Liver (tissue), 9 donors: ENCODE data around the gene PDK4. TPM values are rescaled to one million over a fixed set of nuclear protein-coding genes. Genes with fewer than 3 reads are reported as not detected.

Experiments
- DNase-seq: peaks from one replicate; pipeline ENCODE4 v3.0.0-alpha.2; 2017; ENCODE audit warnings: low spot score
- H3K27ac ChIP-seq, 2 donors: one replicate each; pipeline ENCODE4 v1.7.0; 2013; ENCODE audit warnings: inconsistent platforms in 2 of 2, low read length in 2 of 2, control low read depth in 1 of 2, low read depth in 1 of 2, mild to moderate bottlenecking in 1 of 2
- H3K27me3 ChIP-seq, 4 donors: one replicate each; pipeline versions ENCODE4 v1.6.1 to v1.7.0; 2013; ENCODE audit warnings: low read length in 3 of 4, inconsistent platforms in 1 of 4, mild to moderate bottlenecking in 1 of 4, moderate library complexity in 1 of 4; ENCODE audit not compliant: control insufficient read depth in 4 of 4, insufficient read depth in 4 of 4
- H3K36me3 ChIP-seq, 4 donors: one replicate each; pipeline versions ENCODE4 v1.6.1 to v1.7.0; 2013; ENCODE audit warnings: low read length in 3 of 4, mild to moderate bottlenecking in 3 of 4, low read depth in 1 of 4, moderate library complexity in 1 of 4; ENCODE audit not compliant: control insufficient read depth in 4 of 4, insufficient read depth in 3 of 4
- H3K4me1 ChIP-seq, 4 donors: one replicate each; pipeline versions ENCODE4 v1.6.1 to v1.7.0; 2013; ENCODE audit warnings: low read length in 3 of 4, mild to moderate bottlenecking in 3 of 4, moderate library complexity in 1 of 4; ENCODE audit not compliant: control insufficient read depth in 4 of 4, insufficient read depth in 4 of 4
- H3K4me3 ChIP-seq, 3 donors: one replicate each; pipeline versions ENCODE4 v1.6.1 to v1.7.0; 2013; ENCODE audit warnings: low read length in 3 of 3, control low read depth in 1 of 3, low read depth in 1 of 3, mild to moderate bottlenecking in 1 of 3
- H3K9ac ChIP-seq, 2 donors: one replicate each; pipeline ENCODE4 v1.7.0; 2013; ENCODE audit warnings: low read length in 2 of 2, mild to moderate bottlenecking in 2 of 2, moderate library complexity in 2 of 2, control low read depth in 1 of 2, low read depth in 1 of 2
- H3K9me3 ChIP-seq, 4 donors: one replicate each; pipeline versions ENCODE4 v1.6.1 to v1.7.0; 2013; ENCODE audit warnings: low read length in 3 of 4; ENCODE audit not compliant: control insufficient read depth in 4 of 4
- ATF3 ChIP-seq: IDR thresholded peaks from 2 replicates; pipeline ENCODE4 v1.6.1; 2016; ENCODE audit warnings: antibody characterized with exemption
- CTCF ChIP-seq: fragments of 150-350 bp; IDR thresholded peaks from 2 replicates; pipeline ENCODE4 v1.5.1; 2017; ENCODE audit warnings: improper control_type of control experiment, low read depth, low read length; ENCODE audit not compliant: missing input control
- FOXA1 ChIP-seq: IDR thresholded peaks from 2 replicates; pipeline ENCODE4 v1.6.1; 2016; ENCODE audit warnings: antibody characterized with exemption
- FOXA2 ChIP-seq: IDR thresholded peaks from 2 replicates; pipeline ENCODE4 v1.6.1; 2016; ENCODE audit warnings: antibody characterized with exemption
- GABPA ChIP-seq, 2 donors: IDR thresholded peaks in 1 of 2; conservative IDR thresholded peaks in 1 of 2; 2 replicates each; pipeline ENCODE4 v1.6.1; 2016; ENCODE audit warnings: antibody characterized with exemption in 2 of 2, mild to moderate bottlenecking in 1 of 2, moderate library complexity in 1 of 2
- HNF4A ChIP-seq, 2 donors: conservative IDR thresholded peaks; 2 replicates each; pipeline ENCODE4 v1.6.1; 2016; ENCODE audit warnings: antibody characterized with exemption in 2 of 2, mild to moderate bottlenecking in 2 of 2
- HNF4G ChIP-seq: IDR thresholded peaks from 2 replicates; pipeline ENCODE4 v1.6.1; 2016; ENCODE audit warnings: antibody characterized with exemption
- JUND ChIP-seq, 2 donors: IDR thresholded peaks; 2 replicates each; pipeline ENCODE4 v1.6.1; 2016; ENCODE audit warnings: antibody characterized with exemption in 2 of 2
- MAX ChIP-seq: IDR thresholded peaks from 2 replicates; pipeline ENCODE4 v1.6.1; 2016; ENCODE audit warnings: antibody characterized with exemption
- NR2F2 ChIP-seq: IDR thresholded peaks from 2 replicates; pipeline ENCODE4 v1.6.1; 2016; ENCODE audit warnings: antibody characterized with exemption
- RAD21 ChIP-seq, 2 donors: IDR thresholded peaks; 2 replicates each; pipeline ENCODE4 v1.6.1; 2016; ENCODE audit warnings: antibody characterized with exemption in 2 of 2, mild to moderate bottlenecking in 2 of 2
- REST ChIP-seq: IDR thresholded peaks from 2 replicates; pipeline ENCODE4 v1.6.1; 2016; ENCODE audit warnings: antibody characterized with exemption, mild to moderate bottlenecking
- RXRA ChIP-seq, 2 donors: IDR thresholded peaks; 2 replicates each; pipeline ENCODE4 v1.6.1; 2017 to 2018; ENCODE audit warnings: antibody characterized with exemption in 2 of 2, mild to moderate bottlenecking in 1 of 2
- SP1 ChIP-seq: IDR thresholded peaks from 2 replicates; pipeline ENCODE4 v1.6.1; 2018; ENCODE audit warnings: antibody characterized with exemption, mild to moderate bottlenecking
- TAF1 ChIP-seq: conservative IDR thresholded peaks from 2 replicates; pipeline ENCODE4 v1.6.1; 2016; ENCODE audit warnings: antibody characterized with exemption, mild to moderate bottlenecking
- YY1 ChIP-seq: IDR thresholded peaks from 2 replicates; pipeline ENCODE4 v1.6.1; 2016; ENCODE audit warnings: antibody characterized with exemption, mild to moderate bottlenecking
- ZBTB33 ChIP-seq: IDR thresholded peaks from 2 replicates; pipeline ENCODE4 v1.6.1; 2016; ENCODE audit warnings: antibody characterized with exemption
- WGBS: extraction: QIAGEN DNeasy Blood & Tissue Kit; methylation state at CpG from one replicate; pipeline ENCODE4 v1.1.7; 2013; 5-methylcytosine and 5-hydroxymethylcytosine counted together
- polyA plus RNA-seq, 2 donors: library from polyadenylated mRNA; stranded (reverse) in 1 of 2; unstranded in 1 of 2; fragments of 200-250 nt in 1 of 2; fragments of >200 nt in 1 of 2; fragmentation: Nextera tagmentation in 1 of 2; extraction: Ambion mirVana in 1 of 2; gene quantifications; one replicate each; pipeline versions ENCODE4 v1.2.1 to v1.2.3, GENCODE V29; 2013 to 2015
- total RNA-seq, 2 donors: library from RNA; depleted of rRNA; stranded (reverse); fragments of >200 nt; gene quantifications; one replicate each; pipeline ENCODE4 v1.2.3, GENCODE V29; 2014
- donor health status: healthy.
- donor health status: healthy.
- donor health status: healthy.
- donor health status: healthy.
- donor health status: healthy.

PDK4 gene
- total and polyA plus RNA-seq, 4 donors, result 6.3 to 116 (median 50.0) TPM

GRCh38 chr7:95581467-95581866 is 14.8 kb downstream of the PDK4 start (continued):
- TF ChIP-seq CTCF, result no peak
- no peak for TF ChIP-seq NR2F2
- TF ChIP-seq ATF3, result no peak
- TF ChIP-seq MAX, result no peak
- TF ChIP-seq FOXA1, result no peak

GRCh38 chr7:95579318-95579717 is 17.0 kb downstream of the PDK4 start:
- no peaks in the 10 kb centered on the region for H3K27me3 ChIP-seq
- no peak overlapping the region for H3K4me3 ChIP-seq
- TF ChIP-seq REST (no peak), TAF1 (no peak), HNF4A (conservative IDR thresholded peaks at IDR 0.05) (no peak), FOXA1 (no peak), SP1 (no peak), NR2F2 (no peak), FOXA2 (no peak), RXRA (IDR thresholded peaks at IDR 0.05) (no peak)
- no peak for DNase-seq
- peaks cover 2 to 15% (median 7%) of the 10 kb centered on the region in 4 donors for H3K4me1 ChIP-seq
- peak overlapping the region; percentile 59 to 77 for H3K27ac ChIP-seq
- peaks cover 0 to 4% (median under 1%) of the 10 kb centered on the region in 4 donors for H3K36me3 ChIP-seq
- no peaks in the 10 kb centered on the region for H3K9me3 ChIP-seq
- H3K9ac ChIP-seq, result no peak overlapping the region
- 92% methylated on average over 7 of the region's 7 CpGs for WGBS

- peak overlapping the region in 1 of 2 donors; percentile 50 for H3K9ac ChIP-seq
- H3K36me3 ChIP-seq, result no peaks in the 10 kb centered on the region
- H3K27me3 ChIP-seq, result no peaks in the 10 kb centered on the region
- peak overlapping the region; percentile 59 to 77 for H3K27ac ChIP-seq
- H3K4me1 ChIP-seq, result peaks cover 2 to 15% (median 7%) of the 10 kb centered on the region in 4 donors
- no peaks in the 10 kb centered on the region for H3K9me3 ChIP-seq
- 30% methylated on average over 3 of the region's 3 CpGs for WGBS
- DNase-seq, result no peak
- H3K4me3 ChIP-seq, result no peak overlapping the region
- no peak for TF ChIP-seq ATF3
- peak; percentile 93 for TF ChIP-seq SP1
- peak; percentile 73 to 75 for TF ChIP-seq JUND (IDR thresholded peaks at IDR 0.05)
- TF ChIP-seq HNF4G, result peak; percentile 75
- TF ChIP-seq ZBTB33, result peak; percentile 61
- TF ChIP-seq GABPA (IDR thresholded peaks at IDR 0.05 in 1 of 2, conservative IDR thresholded peaks at IDR 0.05 in 1 of 2), result no peak
- peak; percentile 57 to 66 for TF ChIP-seq RAD21 (IDR thresholded peaks at IDR 0.05)
- TF ChIP-seq REST, result peak; percentile 73
- peak; percentile 70 for TF ChIP-seq FOXA1
- peak; percentile 57 for TF ChIP-seq FOXA2
- TF ChIP-seq RXRA (IDR thresholded peaks at IDR 0.05), result peak; percentile 93 to 95
- TF ChIP-seq NR2F2, result peak; percentile 87
- TF ChIP-seq YY1, result peak; percentile 67
These were observed 17.9 kb downstream of the PDK4 start for GRCh38 chr7:95578299-95578855.
